A549 (cell line): Measurements from ENCODE around the gene CEP44. TPM values are rescaled to one million over a fixed set of nuclear protein-coding genes. Genes with fewer than 3 reads are reported as not detected.
A peak's percentile ranks its signal among the peaks of the same experiment; 100 is the strongest.

Experiments
- ATAC-seq, 2 experiments: fragments of 200-7000 bp in 1 of 2; fragments of >200 bp in 1 of 2; cut with Nextera tagmentation in 1 of 2; cut with Tn5 transposase in 1 of 2; 3 replicates each; pipeline versions ENCODE4 v1.8.0 to v1.9.1; 2018 to 2020; ENCODE audit warnings: mild to moderate bottlenecking in 1 of 2, moderate library complexity in 1 of 2
- CTCF ChIA-PET: fragments of 300-600 bp; sonication (Branson Sonifier 250); formaldehyde crosslinking; extraction: SDS; loops from one replicate; lab custom pipeline; 2021; ENCODE audit warnings: antibody characterized with exemption, inconsistent platforms; lab: Yijun Ruan, JAX
- POLR2A ChIA-PET: fragments of 350-600 bp; formaldehyde crosslinking; extraction: SDS; loops from one replicate; lab custom pipeline; 2021; ENCODE audit warnings: antibody characterized with exemption, inconsistent platforms; lab: Yijun Ruan, JAX
- DNase-seq, 2 experiments: peaks; one replicate each; pipeline versions ENCODE4 v3.0.0 to v3.0.0-alpha.2; 2011 to 2016; ENCODE audit warnings: low read depth in 1 of 2, low spot score in 1 of 2
- FAIRE-seq: peaks from 2 replicates; lab custom pipeline; 2011; peaks lifted over from hg19 to GRCh38; lab: Jason Lieb, UNC
- H3K27ac ChIP-seq, 2 experiments: fragments of >200 bp; sonication (Bioruptor Twin); formaldehyde crosslinking; 3 replicates each; pipeline ENCODE4 v1.5.1; 2016 to 2017
- H3K4me1 ChIP-seq: fragments of >200 bp; sonication (Bioruptor Twin); formaldehyde crosslinking; 3 replicates; pipeline ENCODE4 v1.6.1; 2016
- H3K4me2 ChIP-seq: fragments of >200 bp; sonication (Bioruptor Twin); formaldehyde crosslinking; 3 replicates; pipeline ENCODE4 v1.6.1; 2016
- H3K4me3 ChIP-seq: fragments of >200 bp; sonication (Bioruptor Twin); formaldehyde crosslinking; 3 replicates; pipeline ENCODE4 v1.5.1; 2016
- H3K9me3 ChIP-seq: fragments of >200 bp; sonication (Bioruptor Twin); formaldehyde crosslinking; 3 replicates; pipeline ENCODE4 v1.6.1; 2016
- ATOH8 ChIP-seq: fragments of 250-450 bp; sonication (Bioruptor Pico); IDR thresholded peaks from 2 replicates; pipeline ENCODE4 v1.5.0; 2020; ENCODE audit warnings: low read depth, mild to moderate bottlenecking, moderate library complexity
- CHD4 ChIP-seq: fragments of 200-600 bp; sonication (generic); IDR thresholded peaks from 2 replicates; pipeline ENCODE4 v1.6.1; 2016; ENCODE audit warnings: antibody characterized with exemption, mild to moderate bottlenecking, borderline replicate concordance
- FOSL2 ChIP-seq, 2 experiments: fragments of 450-650 bp in 1 of 2; fragments of >200 bp in 1 of 2; sonication (Bioruptor Twin) in 1 of 2; formaldehyde crosslinking; IDR thresholded peaks; 2 replicates each; pipeline versions ENCODE4 v1.5.0 to v1.6.1; 2016 to 2020; ENCODE audit warnings: mild to moderate bottlenecking in 1 of 2, moderate library complexity in 1 of 2
- MYC ChIP-seq: IDR thresholded peaks from 2 replicates; pipeline ENCODE4 v1.6.1; 2012; ENCODE audit warnings: mild to moderate bottlenecking, inconsistent platforms, low read length, improper control_type of control experiment, borderline replicate concordance
- PBX3 ChIP-seq: IDR thresholded peaks from 2 replicates; pipeline ENCODE4 v1.6.1; 2012
- POLR2A ChIP-seq: IDR thresholded peaks from 2 replicates; pipeline ENCODE4 v1.6.1; 2012; ENCODE audit warnings: mild to moderate bottlenecking, low read length
- POLR2AphosphoS2 ChIP-seq: conservative IDR thresholded peaks from 2 replicates; pipeline ENCODE4 v1.6.1; 2012; ENCODE audit warnings: low read length, improper control_type of control experiment, inconsistent platforms
- RARB ChIP-seq: fragments of 250-450 bp; sonication (Bioruptor Pico); IDR thresholded peaks from 2 replicates; pipeline ENCODE4 v1.8.0; 2021; ENCODE audit warnings: mild to moderate bottlenecking, moderate library complexity
- REST ChIP-seq: fragments of 200-600 bp; sonication (generic); IDR thresholded peaks from 2 replicates; pipeline ENCODE4 v1.6.1; 2016; ENCODE audit warnings: antibody characterized with exemption, mild to moderate bottlenecking, moderate library complexity
- ZC3H11A ChIP-seq: fragments of 450-650 bp; IDR thresholded peaks from 2 replicates; pipeline ENCODE4 v1.6.1; 2014; ENCODE audit warnings: antibody characterized with exemption, mild to moderate bottlenecking
- ZNF302 ChIP-seq: fragments of 250-450 bp; sonication (Bioruptor Pico); IDR thresholded peaks from 2 replicates; pipeline ENCODE4 v1.9.0; 2021; ENCODE audit warnings: inconsistent platforms, mild to moderate bottlenecking, moderate library complexity
- ZSCAN20 ChIP-seq: fragments of 250-450 bp; sonication (Bioruptor Pico); IDR thresholded peaks from 2 replicates; pipeline ENCODE4 v1.8.0; 2022; ENCODE audit warnings: mild to moderate bottlenecking, moderate library complexity
- WGBS: methylation state at CpG from one replicate; pipeline ENCODE4 v1.1.6; 2017; ENCODE audit errors: missing lambda C conversion rate; 5-methylcytosine and 5-hydroxymethylcytosine counted together
- polyA plus RNA-seq, 4 experiments: library from polyadenylated mRNA; depleted of rRNA in 3 of 4; stranded (reverse); fragments of >200 nt; fragmentation: RNase III in 1 of 4; extraction: RNeasy Plus Mini Kit Qiagen cat#74134 plus additional on column Dnase treatment in 1 of 4; gene quantifications; 2 replicates in 3 of 4; 3 replicates in 1 of 4; pipeline ENCODE4 v1.2.3, GENCODE V29; 2011 to 2017

CEP44 gene
- polyA plus RNA-seq, 2 of the 4 experiments (the other 2 are of a cell fraction): 8.0 to 14.1 TPM

- Histone ChIP-seq H3K4me1 (peaks cover 11% of the 10 kb centered on the region; the same call in 2 of the 3 replicates), H3K4me3 (no peak overlapping the region), H3K4me2 (peak overlapping the region; percentile 37; the same call in 2 of the 3 replicates), H3K9me3 (no peaks in the 10 kb centered on the region), H3K27ac (peak overlapping the region; percentile 30 to 46; a peak in 2 of 6 replicates)
- peak in 1 of 2 experiments; percentile 40 for DNase-seq
- 3% methylated on average over 2 of the region's 2 CpGs for WGBS
- ChIA-PET POLR2A (no interaction called here), CTCF (no interaction called here)
- FAIRE-seq: no peak
- peak in 1 of 2 experiments; percentile 52; a peak in 3 of 6 replicates for ATAC-seq
- TF ChIP-seq REST (no peak), MYC (no peak), FOSL2 (IDR thresholded peaks at IDR 0.05) (no peak), FOSL2 (CRISPR knock-in tag; IDR thresholded peaks at IDR 0.05) (peak; percentile 49; the same call in 1 of the 2 replicates), RARB (no peak), ATOH8 (CRISPR knock-in tag) (no peak), ZNF302 (CRISPR knock-in tag) (no peak)
These were observed 57.0 kb downstream of the CEP44 start for GRCh38 chr4:174340714-174341113.

GRCh38 chr4:174349156-174349555 is 65.4 kb downstream of the CEP44 start:
- DNase-seq (no peak), ATAC-seq (no peak), FAIRE-seq (no peak)
- 93% methylated on average over 1 of the region's 1 CpG for WGBS
- no peaks in the 10 kb centered on the region for H3K4me1 ChIP-seq
- no peak overlapping the region for H3K27ac ChIP-seq
- H3K9me3 ChIP-seq: no peaks in the 10 kb centered on the region
- H3K4me2 ChIP-seq: no peak overlapping the region
- TF ChIP-seq POLR2AphosphoS2 (no peak), CHD4 (no peak), ZNF302 (CRISPR knock-in tag) (no peak), ZC3H11A (no peak), PBX3 (no peak), POLR2A (no peak), ZSCAN20 (CRISPR knock-in tag) (no peak), REST (no peak)
- CTCF ChIA-PET: no interaction called here
- POLR2A ChIA-PET: no interaction called here
- H3K4me3 ChIP-seq: no peak overlapping the region
